ENCODE results near the gene ZNF33A.
"Not testable (repeated sequence)": the region's sequence is repeated elsewhere in the genome, so short reads cannot be mapped to it uniquely, and the experiment has no call there.

ZNF33A gene

GRCh38 chr10:38019124-38019523 lies 8.6 kb downstream of the ZNF33A start:
- H3K27me3 Mint-ChIP-seq, H3K27ac Mint-ChIP-seq, ATAC-seq, H3K4me3 Mint-ChIP-seq, DNase-seq: not testable (repeated sequence)
- Mint-ChIP-seq H3K9me3 (peaks cover 14% of the 10 kb centered on the region), H3K36me3 (ENCODE audit: low read depth) (peaks cover 82% of the 10 kb centered on the region), H3K4me1 (peaks cover 15% of the 10 kb centered on the region)

DNA sequence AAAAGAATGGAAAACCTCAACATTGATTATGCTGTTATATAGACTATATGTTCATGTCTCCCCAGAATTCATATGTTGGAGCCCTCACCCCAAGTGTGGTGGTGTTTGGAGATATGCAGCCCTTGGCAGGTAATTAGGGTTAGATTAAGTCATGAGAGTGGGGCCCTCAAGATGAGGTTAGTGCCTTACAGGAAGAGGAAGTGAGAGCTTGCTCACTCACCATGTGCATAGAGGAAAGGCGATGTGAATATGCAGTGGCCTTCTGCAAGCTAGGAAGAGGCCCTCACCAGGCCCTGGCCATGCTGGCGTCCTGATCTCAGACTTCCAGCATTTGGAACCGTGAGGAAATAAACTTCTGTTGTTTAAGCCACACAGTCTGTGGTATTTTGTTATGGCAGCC lies 14.8 kb downstream of the ZNF33A start:
- Mint-ChIP-seq H3K27ac (peak overlapping the region; percentile 50), H3K4me1 (peaks cover 30% of the 10 kb centered on the region), H3K36me3 (ENCODE audit: low read depth) (peaks cover 85% of the 10 kb centered on the region), H3K9me3 (peaks cover 17% of the 10 kb centered on the region), H3K27me3 (no peaks in the 10 kb centered on the region), H3K4me3 (no peak overlapping the region)
- DNase-seq, result no peak
- peak; percentile 52 for ATAC-seq

- DNase-seq (no peak), ATAC-seq (no peak)
- Mint-ChIP-seq H3K4me3 (no peak overlapping the region), H3K9me3 (peaks cover 23% of the 10 kb centered on the region), H3K36me3 (ENCODE audit: low read depth) (peaks cover 81% of the 10 kb centered on the region), H3K27me3 (no peaks in the 10 kb centered on the region), H3K27ac (no peak overlapping the region), H3K4me1 (peaks cover 28% of the 10 kb centered on the region)
Measured at GRCh38 chr10:38027986-38028385, 17.5 kb downstream of the ZNF33A start.

- Mint-ChIP-seq H3K9me3 (peaks cover 13% of the 10 kb centered on the region), H3K4me3 (no peak overlapping the region), H3K4me1 (peaks cover 9% of the 10 kb centered on the region), H3K27ac (no peak overlapping the region), H3K27me3 (no peaks in the 10 kb centered on the region), H3K36me3 (ENCODE audit: low read depth) (peaks cover 86% of the 10 kb centered on the region)
- ATAC-seq, result no peak
- no peak for DNase-seq
Measured at GRCh38 chr10:38032886-38033285, 22.4 kb downstream of the ZNF33A start.

DNA sequence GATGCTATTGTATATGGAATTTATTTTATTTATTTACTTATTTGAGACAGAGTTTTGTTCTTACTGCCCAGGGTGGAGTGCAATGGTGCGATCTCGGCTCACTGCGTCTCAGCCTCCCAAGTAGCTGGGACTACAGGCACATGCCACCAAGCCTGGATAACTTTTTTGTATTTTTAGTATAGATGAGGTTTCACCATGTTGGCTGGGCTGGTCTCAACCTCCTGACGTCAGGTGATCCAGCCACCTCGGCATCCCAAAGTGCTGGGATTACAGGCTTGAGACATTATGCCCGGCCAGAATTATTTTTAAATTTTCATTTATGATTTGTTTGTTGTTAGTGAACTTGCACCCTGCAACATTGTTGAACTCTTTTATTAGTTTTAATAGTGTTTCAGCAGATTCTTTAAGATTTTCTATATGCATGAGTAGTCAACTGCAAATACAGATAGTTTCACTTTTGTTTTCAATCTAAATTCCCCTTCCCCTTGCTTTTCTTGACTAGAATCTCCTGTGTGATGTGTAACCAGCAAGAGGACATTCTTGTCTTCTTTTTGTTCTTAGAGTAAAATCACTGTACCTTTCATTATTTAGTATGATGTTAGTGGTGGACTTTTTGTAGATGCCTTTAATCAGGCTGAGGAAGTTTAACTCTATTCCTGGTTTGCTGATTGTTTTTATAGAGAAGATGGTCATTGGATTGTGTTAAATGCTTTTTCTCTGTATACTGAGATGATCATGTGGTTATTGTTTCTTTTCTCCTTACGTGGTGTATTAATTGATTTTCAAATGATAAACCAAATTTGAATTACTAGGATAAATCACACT lies 27.8 kb downstream of the ZNF33A start:
- ATAC-seq, result peak; percentile 57
- peaks cover 77% of the 10 kb centered on the region for H3K36me3 Mint-ChIP-seq (ENCODE audit: low read depth)
- peaks cover 6% of the 10 kb centered on the region for H3K9me3 Mint-ChIP-seq
- peaks cover 32% of the 10 kb centered on the region for H3K4me1 Mint-ChIP-seq
- DNase-seq, result no peak
- peak overlapping the region; percentile 91 for H3K27ac Mint-ChIP-seq
- H3K4me3 Mint-ChIP-seq, result peak overlapping the region; percentile 67
- no peaks in the 10 kb centered on the region for H3K27me3 Mint-ChIP-seq

DNA sequence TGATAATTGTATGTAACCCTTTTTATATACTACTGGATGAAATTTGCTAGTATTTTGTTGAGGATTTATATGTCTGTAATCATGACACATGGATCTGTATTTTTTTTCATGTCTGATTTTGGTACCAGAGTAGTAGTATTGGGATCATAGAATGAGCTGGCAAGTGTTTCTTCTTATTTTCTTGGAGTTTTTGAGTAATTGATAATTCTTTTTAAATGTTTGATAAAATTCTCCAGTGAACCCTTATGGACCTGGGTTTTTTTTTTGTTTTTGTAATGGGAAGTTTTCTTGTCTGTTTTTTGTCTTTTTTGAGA lies 28.4 kb downstream of the ZNF33A start:
- Mint-ChIP-seq H3K27ac (peak overlapping the region; percentile 91), H3K9me3 (peaks cover 6% of the 10 kb centered on the region), H3K4me3 (peak overlapping the region; percentile 67), H3K36me3 (ENCODE audit: low read depth) (peaks cover 77% of the 10 kb centered on the region), H3K27me3 (no peaks in the 10 kb centered on the region), H3K4me1 (peaks cover 37% of the 10 kb centered on the region)
- DNase-seq (no peak), ATAC-seq (no peak)

DNA sequence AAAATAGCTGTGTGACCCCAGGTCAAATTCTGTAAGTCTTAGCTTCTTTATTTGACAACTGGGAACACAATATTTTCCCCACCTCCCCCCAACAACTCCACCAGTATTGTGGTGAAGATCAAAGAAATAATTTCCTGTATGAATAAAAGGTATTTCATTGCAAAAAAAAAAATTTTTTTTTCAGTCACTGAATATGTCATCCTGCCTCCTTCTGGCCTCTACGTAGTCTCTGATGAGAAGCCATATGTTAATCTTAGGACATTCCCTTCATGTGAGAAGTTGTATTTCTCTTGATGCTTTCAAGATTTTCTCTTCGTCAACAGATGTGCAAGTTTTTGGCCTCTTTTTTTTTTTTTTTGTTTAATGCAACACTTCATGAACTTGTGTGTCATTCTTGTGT lies 33.0 kb downstream of the ZNF33A start:
- DNase-seq (no peak), ATAC-seq (no peak)
- H3K27me3 Mint-ChIP-seq, result no peaks in the 10 kb centered on the region
- peaks cover 42% of the 10 kb centered on the region for H3K4me1 Mint-ChIP-seq
- no peak overlapping the region for H3K4me3 Mint-ChIP-seq
- no peak overlapping the region for H3K27ac Mint-ChIP-seq
- peaks cover 81% of the 10 kb centered on the region for H3K36me3 Mint-ChIP-seq (ENCODE audit: low read depth)
- H3K9me3 Mint-ChIP-seq, result peaks cover 23% of the 10 kb centered on the region

GRCh38 chr10:38045129-38045528 lies 34.7 kb downstream of the ZNF33A start:
- Mint-ChIP-seq H3K9me3 (peaks cover 30% of the 10 kb centered on the region), H3K27me3 (no peaks in the 10 kb centered on the region), H3K36me3 (ENCODE audit: low read depth) (peaks cover 80% of the 10 kb centered on the region), H3K4me1 (peaks cover 26% of the 10 kb centered on the region), H3K4me3 (no peak overlapping the region), H3K27ac (no peak overlapping the region)
- ATAC-seq (no peak), DNase-seq (no peak)

GRCh38 chr10:38047666-38048065 lies 37.2 kb downstream of the ZNF33A start:
- no peaks in the 10 kb centered on the region for H3K27me3 Mint-ChIP-seq
- H3K4me1 Mint-ChIP-seq, result peaks cover 22% of the 10 kb centered on the region
- ATAC-seq (no peak), DNase-seq (no peak)
- no peak overlapping the region for H3K27ac Mint-ChIP-seq
- H3K36me3 Mint-ChIP-seq (ENCODE audit: low read depth), result peaks cover 86% of the 10 kb centered on the region
- no peak overlapping the region for H3K4me3 Mint-ChIP-seq
- peaks cover 41% of the 10 kb centered on the region for H3K9me3 Mint-ChIP-seq

DNA sequence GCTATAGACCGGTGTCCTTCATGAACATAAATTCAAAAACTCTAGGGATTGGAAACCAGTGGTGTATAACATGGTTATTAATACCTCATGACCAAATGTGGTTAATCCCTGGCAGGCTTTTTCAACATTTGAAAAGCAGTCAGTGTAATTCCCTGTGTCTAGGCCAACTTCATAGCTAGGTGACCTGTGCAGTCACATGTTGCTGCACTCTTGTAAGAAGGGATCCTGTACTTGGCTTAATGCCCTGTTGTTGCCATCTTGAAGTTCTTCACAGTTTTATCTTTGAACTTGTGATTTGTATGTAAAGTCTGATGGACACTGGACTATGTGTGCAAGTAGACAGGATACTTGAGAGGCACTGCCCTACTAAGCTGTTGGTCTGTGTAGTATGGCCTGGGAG lies 39.7 kb downstream of the ZNF33A start:
- Mint-ChIP-seq H3K4me3 (no peak overlapping the region), H3K9me3 (peaks cover 64% of the 10 kb centered on the region), H3K27me3 (no peaks in the 10 kb centered on the region), H3K27ac (no peak overlapping the region), H3K36me3 (ENCODE audit: low read depth) (peaks cover 90% of the 10 kb centered on the region), H3K4me1 (peaks cover 5% of the 10 kb centered on the region)
- no peak for DNase-seq
- ATAC-seq, result no peak

DNA sequence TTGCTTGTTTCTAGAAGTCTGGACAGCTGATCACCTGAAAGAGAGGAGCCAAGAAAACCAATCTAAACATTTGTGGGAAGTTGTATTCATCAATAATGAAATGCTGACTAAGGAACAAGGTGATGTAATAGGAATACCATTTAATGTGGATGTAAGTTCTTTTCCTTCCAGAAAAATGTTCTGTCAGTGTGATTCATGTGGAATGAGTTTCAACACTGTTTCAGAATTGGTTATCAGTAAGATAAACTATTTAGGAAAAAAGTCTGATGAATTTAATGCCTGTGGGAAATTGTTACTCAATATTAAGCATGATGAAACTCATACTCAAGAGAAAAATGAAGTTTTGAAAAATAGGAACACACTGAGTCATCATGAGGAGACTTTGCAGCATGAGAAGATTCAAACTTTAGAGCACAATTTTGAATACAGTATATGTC lies 43.9 kb downstream of the ZNF33A start:
- Mint-ChIP-seq H3K36me3 (ENCODE audit: low read depth) (peaks cover 92% of the 10 kb centered on the region), H3K27ac (no peak overlapping the region), H3K4me1 (no peaks in the 10 kb centered on the region), H3K27me3 (no peaks in the 10 kb centered on the region), H3K4me3 (no peak overlapping the region), H3K9me3 (peaks cover 76% of the 10 kb centered on the region)
- DNase-seq, result no peak
- ATAC-seq, result no peak

- not testable (repeated sequence) for H3K4me3 Mint-ChIP-seq, H3K27ac Mint-ChIP-seq, DNase-seq, ATAC-seq, H3K27me3 Mint-ChIP-seq, H3K4me1 Mint-ChIP-seq
- H3K9me3 Mint-ChIP-seq, result peaks cover 75% of the 10 kb centered on the region
- peaks cover 90% of the 10 kb centered on the region for H3K36me3 Mint-ChIP-seq (ENCODE audit: low read depth)
Measured at GRCh38 chr10:38055274-38055894, 44.9 kb downstream of the ZNF33A start.

DNA sequence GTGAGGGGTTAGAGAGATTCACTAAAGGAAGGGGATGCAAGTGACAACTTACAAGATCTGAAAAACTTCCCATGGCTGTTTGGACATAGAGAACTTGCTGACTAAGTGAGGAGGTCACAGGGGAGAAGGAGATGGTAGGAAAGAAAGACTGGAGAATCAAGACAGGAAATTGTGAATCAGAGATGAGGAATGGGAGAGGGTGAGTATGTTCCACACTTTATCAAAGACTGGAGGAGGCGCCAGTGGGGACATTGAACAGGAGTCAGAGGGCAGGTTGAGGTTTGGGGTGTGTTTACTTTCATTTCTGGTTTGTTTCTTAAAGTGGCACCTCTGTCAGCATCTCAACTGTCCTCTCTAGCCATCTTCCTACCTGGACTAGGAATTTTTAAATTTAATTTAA lies 59.2 kb downstream of the ZNF33A start:
- Mint-ChIP-seq H3K9me3 (peaks cover 23% of the 10 kb centered on the region), H3K36me3 (ENCODE audit: low read depth) (peaks cover 11% of the 10 kb centered on the region)
- not testable (repeated sequence) for H3K27ac Mint-ChIP-seq, DNase-seq, ATAC-seq, H3K27me3 Mint-ChIP-seq, H3K4me1 Mint-ChIP-seq, H3K4me3 Mint-ChIP-seq

- ATAC-seq (no peak), DNase-seq (no peak)
- no peaks in the 10 kb centered on the region for H3K27me3 Mint-ChIP-seq
- H3K4me1 Mint-ChIP-seq, result peaks cover 2% of the 10 kb centered on the region
- H3K27ac Mint-ChIP-seq, result no peak overlapping the region
- H3K9me3 Mint-ChIP-seq, result peaks cover 16% of the 10 kb centered on the region
- H3K4me3 Mint-ChIP-seq, result no peak overlapping the region
- peaks cover 2% of the 10 kb centered on the region for H3K36me3 Mint-ChIP-seq (ENCODE audit: low read depth)
Measured at GRCh38 chr10:38070501-38070900, 60.0 kb downstream of the ZNF33A start.

DNA sequence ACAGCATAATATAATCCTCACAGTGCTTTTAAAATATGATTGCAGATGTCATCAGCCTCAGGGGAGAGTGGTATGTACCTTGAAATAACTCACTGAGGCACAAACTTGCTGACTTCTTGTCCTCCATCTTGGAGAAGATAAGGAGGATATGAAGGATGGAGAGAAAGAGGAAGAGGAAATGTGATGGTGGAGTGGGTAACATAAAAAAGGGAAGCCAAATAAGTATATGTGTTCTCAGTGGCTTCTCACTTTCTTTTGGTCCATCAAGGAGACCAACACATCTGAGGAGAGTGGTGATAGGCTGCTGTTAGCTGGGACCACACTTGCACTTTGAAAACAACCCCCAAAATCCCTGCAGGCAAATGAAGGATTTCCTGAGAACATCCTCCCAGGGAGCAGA lies 62.1 kb downstream of the ZNF33A start:
- no peak overlapping the region for H3K4me3 Mint-ChIP-seq
- DNase-seq, result no peak
- peaks cover 2% of the 10 kb centered on the region for H3K4me1 Mint-ChIP-seq
- H3K36me3 Mint-ChIP-seq (ENCODE audit: low read depth), result peaks cover 6% of the 10 kb centered on the region
- no peaks in the 10 kb centered on the region for H3K27me3 Mint-ChIP-seq
- no peak for ATAC-seq
- no peak overlapping the region for H3K27ac Mint-ChIP-seq
- peaks cover 20% of the 10 kb centered on the region for H3K9me3 Mint-ChIP-seq
